ENCODE data around the gene ZNF536. TPM values are rescaled to one million over a fixed set of nuclear protein-coding genes. Genes with fewer than 3 reads are reported as not detected.
"Not testable (repeated sequence)": the region's sequence is repeated elsewhere in the genome, so short reads cannot be mapped to it uniquely, and the experiment has no call there.

Gene ZNF536
- total and polyA plus RNA-seq, 9 donors, result 0.13 to 0.52 (median 0.28) TPM; not detected in 4

GRCh38 chr19:30345686-30346085, 26.5 kb upstream of the ZNF536 start:
- DNase-seq, result no peak
- H3K27ac ChIP-seq, result no peak overlapping the region
- no peak for TF ChIP-seq POLR2A (IDR thresholded peaks at IDR 0.05)
- TF ChIP-seq, protein P1, sequence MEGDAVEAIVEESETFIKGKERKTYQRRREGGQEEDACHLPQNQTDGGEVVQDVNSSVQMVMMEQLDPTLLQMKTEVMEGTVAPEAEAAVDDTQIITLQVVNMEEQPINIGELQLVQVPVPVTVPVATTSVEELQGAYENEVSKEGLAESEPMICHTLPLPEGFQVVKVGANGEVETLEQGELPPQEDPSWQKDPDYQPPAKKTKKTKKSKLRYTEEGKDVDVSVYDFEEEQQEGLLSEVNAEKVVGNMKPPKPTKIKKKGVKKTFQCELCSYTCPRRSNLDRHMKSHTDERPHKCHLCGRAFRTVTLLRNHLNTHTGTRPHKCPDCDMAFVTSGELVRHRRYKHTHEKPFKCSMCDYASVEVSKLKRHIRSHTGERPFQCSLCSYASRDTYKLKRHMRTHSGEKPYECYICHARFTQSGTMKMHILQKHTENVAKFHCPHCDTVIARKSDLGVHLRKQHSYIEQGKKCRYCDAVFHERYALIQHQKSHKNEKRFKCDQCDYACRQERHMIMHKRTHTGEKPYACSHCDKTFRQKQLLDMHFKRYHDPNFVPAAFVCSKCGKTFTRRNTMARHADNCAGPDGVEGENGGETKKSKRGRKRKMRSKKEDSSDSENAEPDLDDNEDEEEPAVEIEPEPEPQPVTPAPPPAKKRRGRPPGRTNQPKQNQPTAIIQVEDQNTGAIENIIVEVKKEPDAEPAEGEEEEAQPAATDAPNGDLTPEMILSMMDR (IDR thresholded peaks at IDR 0.05), result no peak
- no peak for TF ChIP-seq EP300 (IDR thresholded peaks at IDR 0.05)
- WGBS, 3 donors, result 82 to 89% (median 87%) methylated on average over 8 of the region's 8 CpGs
- H3K4me1 ChIP-seq (ENCODE audit: insufficient read depth), result no peaks in the 10 kb centered on the region
- intact Hi-C loops (cut with DNase I), result no loop called here
- H3K4me3 ChIP-seq, result no peak overlapping the region
- H3K36me3 ChIP-seq, result no peaks in the 10 kb centered on the region
- H3K27me3 ChIP-seq, result no peaks in the 10 kb centered on the region
- H3K9me3 ChIP-seq, result no peaks in the 10 kb centered on the region

DNA sequence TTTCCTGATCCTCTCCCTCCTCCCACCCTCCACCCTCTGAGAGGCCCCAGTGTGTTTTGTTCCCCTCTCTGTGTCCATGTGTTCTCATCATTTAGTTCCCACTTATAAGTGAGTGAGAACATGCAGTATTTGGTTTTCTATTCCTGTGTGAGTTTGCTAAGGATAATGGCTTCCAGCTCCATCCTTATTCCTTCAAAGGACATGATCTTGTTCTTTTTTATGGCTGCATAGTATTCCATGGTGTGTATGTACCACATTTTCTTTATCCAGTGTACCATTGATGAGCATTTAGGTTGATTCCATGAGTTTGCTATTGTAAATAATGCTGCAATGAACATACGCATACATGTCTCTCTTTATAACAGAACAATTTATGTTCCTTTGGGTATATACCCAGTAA, 25.7 kb upstream of the ZNF536 start:
- H3K4me1 ChIP-seq (ENCODE audit: insufficient read depth); H3K27me3 ChIP-seq; H3K36me3 ChIP-seq; intact Hi-C loops (cut with DNase I); H3K9me3 ChIP-seq; H3K4me3 ChIP-seq; H3K27ac ChIP-seq; DNase-seq: not testable (repeated sequence)
- WGBS, 3 donors, result 94 to 97% (median 97%) methylated on average over 1 of the region's 1 CpG

DNA sequence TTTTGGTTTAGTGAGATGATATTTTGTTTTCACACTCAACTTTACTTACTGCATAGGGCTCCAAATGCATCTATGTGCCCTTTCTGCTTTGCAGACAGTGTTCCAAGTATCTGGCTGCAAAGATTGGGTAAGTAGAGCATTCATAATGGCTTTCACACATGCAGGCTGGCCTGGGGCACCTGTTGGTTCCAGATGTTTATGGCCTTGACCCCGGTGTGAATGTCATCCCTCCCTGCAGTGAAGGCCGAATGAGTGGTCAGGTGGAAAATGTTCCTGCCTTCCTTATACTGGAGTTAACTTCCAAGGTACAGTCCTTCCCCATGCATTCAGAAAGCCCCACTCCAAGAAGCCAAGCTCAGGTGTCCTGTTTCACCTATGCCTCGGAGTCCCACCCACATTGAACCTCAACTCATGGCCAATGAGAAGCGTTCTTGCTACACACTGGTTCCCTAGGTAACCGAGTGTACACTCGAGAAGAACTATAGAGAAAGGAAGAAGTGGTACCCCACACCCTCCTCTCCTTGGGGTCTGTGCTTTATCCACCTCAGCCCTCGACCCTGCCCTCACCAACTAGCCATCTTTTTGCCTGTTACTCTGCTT, 23.0 kb upstream of the ZNF536 start:
- H3K27ac ChIP-seq, result no peak overlapping the region
- no peaks in the 10 kb centered on the region for H3K9me3 ChIP-seq
- intact Hi-C loops (cut with DNase I), result no loop called here
- WGBS, 3 donors, result 44 to 56% (median 45%) methylated on average over 7 of the region's 7 CpGs
- TF ChIP-seq, protein P1 (IDR thresholded peaks at IDR 0.05), result no peak
- TF ChIP-seq POLR2A (IDR thresholded peaks at IDR 0.05) (no peak), EP300 (IDR thresholded peaks at IDR 0.05) (no peak)
- DNase-seq, result no peak
- no peaks in the 10 kb centered on the region for H3K4me1 ChIP-seq (ENCODE audit: insufficient read depth)
- H3K36me3 ChIP-seq, result no peaks in the 10 kb centered on the region
- no peak overlapping the region for H3K4me3 ChIP-seq
- H3K27me3 ChIP-seq, result no peaks in the 10 kb centered on the region

DNA sequence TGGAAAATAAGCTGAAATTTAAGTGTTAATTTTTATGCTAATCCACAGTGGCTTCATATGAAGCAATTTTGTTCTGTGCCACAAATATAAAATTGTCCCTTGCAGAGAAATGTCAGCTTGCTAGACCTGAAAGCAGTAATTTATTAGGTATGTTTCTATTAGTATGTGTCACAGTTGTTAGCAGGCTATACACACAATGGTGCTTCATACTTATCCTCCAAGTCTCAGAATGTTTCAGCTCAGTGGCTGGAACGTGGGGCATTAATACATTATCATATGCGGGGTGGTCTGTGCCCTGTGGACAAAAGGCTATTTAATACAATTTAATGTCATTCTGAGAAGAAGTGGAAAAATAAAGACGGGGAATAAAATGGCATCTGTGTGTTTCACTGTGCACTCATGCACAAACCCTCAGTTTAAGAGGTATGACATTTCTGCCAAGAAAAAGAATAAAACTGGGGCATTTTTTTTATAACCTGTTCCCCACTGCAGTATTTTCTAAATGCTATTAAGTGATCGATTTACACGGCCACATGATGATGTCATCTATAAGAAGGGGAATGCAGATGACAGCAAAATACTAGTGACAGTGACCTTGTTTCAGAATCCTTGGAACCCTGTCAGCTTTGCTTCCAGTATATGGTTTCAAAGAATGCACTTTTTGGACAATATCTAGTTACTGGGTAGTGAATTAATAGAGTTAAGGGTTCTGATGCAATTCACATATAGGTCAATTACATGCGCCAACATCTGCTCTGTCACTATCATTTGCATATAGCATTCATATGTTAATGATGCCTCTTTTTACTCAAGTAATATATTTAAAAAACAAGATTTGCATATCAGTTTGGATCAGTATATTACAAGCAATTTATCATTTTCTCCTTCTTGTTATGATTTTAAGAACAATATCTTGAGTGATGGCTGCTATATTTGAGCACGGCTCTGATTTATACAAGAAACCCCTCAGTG, 21.2 kb upstream of the ZNF536 start:
- WGBS, 3 donors, result 72 to 81% (median 76%) methylated on average over 7 of the region's 7 CpGs
- intact Hi-C loops (cut with DNase I), result no loop called here
- Histone ChIP-seq H3K36me3 (no peaks in the 10 kb centered on the region), H3K27me3 (no peaks in the 10 kb centered on the region), H3K4me3 (no peak overlapping the region), H3K9me3 (no peaks in the 10 kb centered on the region), H3K4me1 (ENCODE audit: insufficient read depth) (no peaks in the 10 kb centered on the region), H3K27ac (no peak overlapping the region)
- DNase-seq, result no peak
- TF ChIP-seq EP300 (IDR thresholded peaks at IDR 0.05) (no peak), POLR2A (IDR thresholded peaks at IDR 0.05) (no peak)
- TF ChIP-seq, protein P1 (IDR thresholded peaks at IDR 0.05), result no peak

DNA sequence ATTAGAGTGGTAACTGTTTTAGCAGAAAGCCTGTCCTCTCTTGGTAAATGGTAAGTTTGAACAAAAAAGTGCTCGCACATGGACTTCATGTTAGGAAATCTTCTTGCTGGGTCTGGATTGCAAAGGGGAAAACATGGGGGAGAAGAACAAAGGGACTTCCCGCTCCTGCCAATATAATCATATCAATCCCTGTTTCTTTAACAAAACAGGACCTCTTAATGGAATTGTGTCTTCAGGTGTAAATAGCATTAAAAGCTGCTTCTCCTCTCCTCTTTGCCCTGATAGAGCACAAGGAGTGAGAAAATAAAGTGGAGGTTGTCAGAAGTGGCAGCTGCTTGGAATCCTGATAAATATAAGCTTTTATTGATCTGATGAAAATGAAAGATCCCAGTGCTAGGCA, 20.4 kb upstream of the ZNF536 start:
- Histone ChIP-seq H3K27me3 (no peaks in the 10 kb centered on the region), H3K9me3 (no peaks in the 10 kb centered on the region), H3K36me3 (no peaks in the 10 kb centered on the region), H3K4me3 (no peak overlapping the region), H3K27ac (no peak overlapping the region), H3K4me1 (ENCODE audit: insufficient read depth) (no peaks in the 10 kb centered on the region)
- TF ChIP-seq, protein P1 (IDR thresholded peaks at IDR 0.05), result no peak
- TF ChIP-seq POLR2A (IDR thresholded peaks at IDR 0.05), result no peak
- no peak for TF ChIP-seq EP300 (IDR thresholded peaks at IDR 0.05)
- no peak for DNase-seq
- 68 to 81% (median 80%) methylated on average over 2 of the region's 2 CpGs for WGBS, 3 donors
- intact Hi-C loops (cut with DNase I), result no loop called here

Data from ovary (tissue), 9 donors.